ENCODE measurements around the gene KRTAP10-2. TPM values are rescaled to one million over a fixed set of nuclear protein-coding genes. Genes with fewer than 3 reads are reported as not detected.

Gene KRTAP10-2
- total and polyA plus RNA-seq, 9 of the 15 experiments (the other 6 are each of a cell fraction or from before 2014, with no cell fraction given): not detected

- TF ChIP-seq ZNF609 (CRISPR knock-in tag; IDR thresholded peaks at IDR 0.05; ENCODE audit: borderline replicate concordance) (no peak), BHLHE40 (IDR thresholded peaks at IDR 0.05; ENCODE audit: low read length) (peak; percentile 82), HES1 (IDR thresholded peaks at IDR 0.05; ENCODE audit: low read depth) (no peak), HDAC8 (tag; IDR thresholded peaks at IDR 0.05) (no peak), NFE2L1 (tag; IDR thresholded peaks at IDR 0.05; ENCODE audit: borderline replicate concordance, low read depth) (no peak), CREBBP (IDR thresholded peaks at IDR 0.05; ENCODE audit: low read depth, low read length) (no peak), ARID2 (IDR thresholded peaks at IDR 0.05) (no peak), POLR2G (IDR thresholded peaks at IDR 0.05; ENCODE audit: low read depth, low read length) (0 out of 2 replicates have a peak, but pooled peaks have one; percentile 18), EZH2 (IDR thresholded peaks at IDR 0.05; ENCODE audit: borderline replicate concordance, low read depth, low read length) (no peak), RBM15 (IDR thresholded peaks at IDR 0.05; ENCODE audit: insufficient read depth, low read length) (no peak), HNRNPUL1 (IDR thresholded peaks at IDR 0.05; ENCODE audit: low read length) (no peak)
- TF ChIP-seq, protein P1, sequence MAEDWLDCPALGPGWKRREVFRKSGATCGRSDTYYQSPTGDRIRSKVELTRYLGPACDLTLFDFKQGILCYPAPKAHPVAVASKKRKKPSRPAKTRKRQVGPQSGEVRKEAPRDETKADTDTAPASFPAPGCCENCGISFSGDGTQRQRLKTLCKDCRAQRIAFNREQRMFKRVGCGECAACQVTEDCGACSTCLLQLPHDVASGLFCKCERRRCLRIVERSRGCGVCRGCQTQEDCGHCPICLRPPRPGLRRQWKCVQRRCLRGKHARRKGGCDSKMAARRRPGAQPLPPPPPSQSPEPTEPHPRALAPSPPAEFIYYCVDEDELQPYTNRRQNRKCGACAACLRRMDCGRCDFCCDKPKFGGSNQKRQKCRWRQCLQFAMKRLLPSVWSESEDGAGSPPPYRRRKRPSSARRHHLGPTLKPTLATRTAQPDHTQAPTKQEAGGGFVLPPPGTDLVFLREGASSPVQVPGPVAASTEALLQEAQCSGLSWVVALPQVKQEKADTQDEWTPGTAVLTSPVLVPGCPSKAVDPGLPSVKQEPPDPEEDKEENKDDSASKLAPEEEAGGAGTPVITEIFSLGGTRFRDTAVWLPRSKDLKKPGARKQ (CRISPR knock-in tag; IDR thresholded peaks at IDR 0.05): no peak
- TF ChIP-seq, protein P2, sequence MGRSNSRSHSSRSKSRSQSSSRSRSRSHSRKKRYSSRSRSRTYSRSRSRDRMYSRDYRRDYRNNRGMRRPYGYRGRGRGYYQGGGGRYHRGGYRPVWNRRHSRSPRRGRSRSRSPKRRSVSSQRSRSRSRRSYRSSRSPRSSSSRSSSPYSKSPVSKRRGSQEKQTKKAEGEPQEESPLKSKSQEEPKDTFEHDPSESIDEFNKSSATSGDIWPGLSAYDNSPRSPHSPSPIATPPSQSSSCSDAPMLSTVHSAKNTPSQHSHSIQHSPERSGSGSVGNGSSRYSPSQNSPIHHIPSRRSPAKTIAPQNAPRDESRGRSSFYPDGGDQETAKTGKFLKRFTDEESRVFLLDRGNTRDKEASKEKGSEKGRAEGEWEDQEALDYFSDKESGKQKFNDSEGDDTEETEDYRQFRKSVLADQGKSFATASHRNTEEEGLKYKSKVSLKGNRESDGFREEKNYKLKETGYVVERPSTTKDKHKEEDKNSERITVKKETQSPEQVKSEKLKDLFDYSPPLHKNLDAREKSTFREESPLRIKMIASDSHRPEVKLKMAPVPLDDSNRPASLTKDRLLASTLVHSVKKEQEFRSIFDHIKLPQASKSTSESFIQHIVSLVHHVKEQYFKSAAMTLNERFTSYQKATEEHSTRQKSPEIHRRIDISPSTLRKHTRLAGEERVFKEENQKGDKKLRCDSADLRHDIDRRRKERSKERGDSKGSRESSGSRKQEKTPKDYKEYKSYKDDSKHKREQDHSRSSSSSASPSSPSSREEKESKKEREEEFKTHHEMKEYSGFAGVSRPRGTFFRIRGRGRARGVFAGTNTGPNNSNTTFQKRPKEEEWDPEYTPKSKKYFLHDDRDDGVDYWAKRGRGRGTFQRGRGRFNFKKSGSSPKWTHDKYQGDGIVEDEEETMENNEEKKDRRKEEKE (IDR thresholded peaks at IDR 0.05; ENCODE audit: borderline replicate concordance in 1 of 2, control insufficient read depth in 1 of 2, low read depth in 2 of 2, low read length in 1 of 2): no peak
These were observed 17.6 kb upstream of the KRTAP10-2 start (continued) for GRCh38 chr21:44568667-44569556.

Measured in K562 (cell line).